ENCODE results near the gene CGREF1.

- TF ChIP-seq CTCF (IDR thresholded peaks at IDR 0.05) (no peak), POLR2A (IDR thresholded peaks at IDR 0.05) (no peak)
These were observed 59.6 kb downstream of the CGREF1 start for GRCh38 chr2:27059141-27059820.

Data from esophagus squamous epithelium (tissue), 4 donors.